ENCODE results near the gene NTSR2. TPM values are rescaled to one million over a fixed set of nuclear protein-coding genes. Genes with fewer than 3 reads are reported as not detected.

Gene NTSR2
- total and polyA plus RNA-seq, 2 of the 8 experiments (the other 6 are each of a cell fraction or from before 2014, with no cell fraction given), result 0.05 TPM; not detected in 1

DNA sequence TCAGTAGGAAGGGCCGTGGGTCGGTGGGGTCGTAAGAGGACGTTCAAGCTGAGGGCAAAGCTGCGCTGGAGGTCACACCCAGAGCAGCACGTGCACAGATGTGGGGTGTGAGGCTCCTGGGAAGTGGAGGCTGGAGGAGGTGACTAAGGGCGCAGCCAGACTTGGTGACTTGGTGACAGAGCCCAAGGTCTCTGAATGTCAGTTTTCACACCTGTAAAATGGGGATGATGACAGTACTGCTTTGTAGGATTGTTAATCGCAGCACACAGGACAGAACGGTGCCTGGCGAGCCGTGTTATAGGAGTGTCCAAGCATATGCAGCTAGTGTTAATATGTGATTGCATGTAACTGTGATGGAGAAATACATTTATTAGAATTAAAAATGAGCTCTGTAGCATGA lies 40.8 kb downstream of the NTSR2 start:
- no peak overlapping the region for H4K91ac ChIP-seq (replicated peaks; ENCODE audit: insufficient read length, low read length)
- H3K56ac ChIP-seq (replicated peaks; ENCODE audit: insufficient read length, low read depth, low read length), result no peak overlapping the region
- DNase-seq (ENCODE audit: low read depth in 1 of 2, low spot score in 2 of 2) (no peak), FAIRE-seq (no peak)
- no peaks in the 10 kb centered on the region for H3K4me1 ChIP-seq (replicated peaks in 1 of 4; ENCODE audit: control insufficient read depth in 3 of 4, insufficient read depth in 4 of 4, low read length in 3 of 4)
- 95% methylated on average over 11 of the region's 11 CpGs; no CpG with 5 or more reads in 1 of the 2 experiments for WGBS, 2 experiments (ENCODE audit: extremely low coverage in 1 of 2, insufficient coverage in 1 of 2, insufficient read length in 1 of 2, insufficient replicate concordance in 2 of 2, low coverage in 1 of 2, low lambda C conversion rate in 2 of 2, missing lambda C conversion rate in 1 of 2)
- H3K36me3 ChIP-seq (ENCODE audit: control insufficient read depth in 2 of 4, insufficient read depth in 4 of 4, low read length in 3 of 4), result peaks cover 6 to 35% (median 26%) of the 10 kb centered on the region in 4 experiments
- H3K23ac ChIP-seq (ENCODE audit: insufficient read length), result no peak overlapping the region
- no peak overlapping the region for H3K27ac ChIP-seq (ENCODE audit: low read depth, low read length)
- peak overlapping the region; percentile 16; the same call in 1 of the 2 replicates for H2BK5ac ChIP-seq (ENCODE audit: low read depth, low read length)
- no peak overlapping the region for H3K4ac ChIP-seq (replicated peaks; ENCODE audit: insufficient read length, low read depth, low read length)
- H2BK120ac ChIP-seq (replicated peaks; ENCODE audit: low read depth, low read length), result no peak overlapping the region
- POLR2A ChIA-PET (ENCODE audit: partially characterized antibody), result no interaction called here
- no peak overlapping the region for H4K8ac ChIP-seq (ENCODE audit: extremely low read depth, insufficient read depth, low read length)
- H3K9me3 ChIP-seq (ENCODE audit: insufficient read depth in 2 of 2, low read depth in 1 of 2, low read length in 1 of 2), result peaks cover 0 to 8% of the 10 kb centered on the region in 2 experiments; a peak in 3 of 4 replicates
- H3K23me2 ChIP-seq (ENCODE audit: low read depth, low read length), result no peaks in the 10 kb centered on the region
- TF ChIP-seq EGR1 (IDR thresholded peaks at IDR 0.05; ENCODE audit: borderline replicate concordance, low read depth, low read length), result no peak
- no peak for TF ChIP-seq SRF (IDR thresholded peaks at IDR 0.05; ENCODE audit: low read depth, low read length)
- TF ChIP-seq YY1 (IDR thresholded peaks at IDR 0.05; ENCODE audit: low read depth, low read length), result no peak
- TF ChIP-seq CEBPB (IDR thresholded peaks at IDR 0.05; ENCODE audit: low read depth, low read length), result no peak
- no peak overlapping the region for H2BK15ac ChIP-seq (ENCODE audit: low read length)
- no peaks in the 10 kb centered on the region for H3K79me1 ChIP-seq (ENCODE audit: low read depth, low read length)
- no peak overlapping the region for H3K4me2 ChIP-seq (ENCODE audit: insufficient read depth in 1 of 2, low read depth in 2 of 2, low read length in 2 of 2)
- H2AFZ ChIP-seq (ENCODE audit: low read length), result no peak overlapping the region
- no peak overlapping the region for H3K4me3 ChIP-seq (ENCODE audit: extremely low read depth in 1 of 4, insufficient read depth in 2 of 4, low read depth in 3 of 4, low read length in 4 of 4)
- no peak overlapping the region for H3K14ac ChIP-seq (ENCODE audit: insufficient read length)
- CTCF ChIA-PET (ENCODE audit: partially characterized antibody), result interaction anchor here (0.5 to 3.5 kb wide), 8 partner anchors 12 to 152 kb away, joined by 3 to 18 read pairs (median 4); no protein-coding TSS in a partner anchor
- no peaks in the 10 kb centered on the region for H3K27me3 ChIP-seq (replicated peaks in 1 of 4; ENCODE audit: control insufficient read depth in 3 of 4, extremely low read depth in 1 of 4, insufficient read depth in 3 of 4, low read length in 3 of 4)
- peaks cover 0 to 3% of the 10 kb centered on the region in 2 experiments for H4K20me1 ChIP-seq (replicated peaks in 1 of 2; ENCODE audit: control insufficient read depth in 1 of 2, insufficient read depth in 2 of 2, low read length in 2 of 2)
- H2BK20ac ChIP-seq (ENCODE audit: low read length), result no peak overlapping the region
- H3K9ac ChIP-seq (replicated peaks in 1 of 4; ENCODE audit: extremely low read depth in 1 of 4, low read depth in 3 of 4, low read length in 3 of 4), result no peak overlapping the region
- no peak overlapping the region for H3K18ac ChIP-seq (ENCODE audit: extremely low read depth, low read length)
- H2AK5ac ChIP-seq (ENCODE audit: low read depth, low read length), result no peak overlapping the region
- H4K5ac ChIP-seq (ENCODE audit: insufficient read length, low read depth, low read length), result no peak overlapping the region
- no peaks in the 10 kb centered on the region for H3K79me2 ChIP-seq (ENCODE audit: control insufficient read depth in 1 of 2, insufficient read depth in 2 of 2, low read length in 2 of 2)
- no peak overlapping the region for H2BK12ac ChIP-seq (ENCODE audit: low read depth, low read length)
